Natural killer cell (primary cell): ENCODE measurements around the gene NOL6. TPM values are rescaled to one million over a fixed set of nuclear protein-coding genes. Genes with fewer than 3 reads are reported as not detected.
"Not testable (repeated sequence)": the region's sequence is repeated elsewhere in the genome, so short reads cannot be mapped to it uniquely, and the experiment has no call there.

Experiments
- ATAC-seq, 3 donors: fragments of 150-1000 bp in 2 of 3; fragments of 200-7000 bp in 1 of 3; cut with Tn5 transposase; 1 replicate in 1 of 3; 2 replicates in 2 of 3; pipeline ENCODE4 v1.10.0; 2021; ENCODE audit warnings: mild to moderate bottlenecking in 2 of 3, moderate library complexity in 2 of 3
- DNase-seq, 2 donors: peaks; one replicate each; pipeline versions ENCODE4 v3.0.0 to v3.0.0-alpha.2; 2013 to 2021; ENCODE audit warnings: mixed read lengths in 1 of 2
- H3K27ac ChIP-seq: one replicate; pipeline ENCODE4 v1.5.1; 2013; ENCODE audit warnings: mild to moderate bottlenecking, low read length
- H3K27me3 ChIP-seq: one replicate; pipeline ENCODE4 v1.6.1; 2013; ENCODE audit warnings: low read length; ENCODE audit not compliant: control insufficient read depth, insufficient read depth
- H3K36me3 ChIP-seq: one replicate; pipeline ENCODE4 v1.6.1; 2013; ENCODE audit warnings: low read length; ENCODE audit not compliant: control insufficient read depth, insufficient read depth
- H3K4me1 ChIP-seq: one replicate; pipeline ENCODE4 v1.6.1; 2013; ENCODE audit warnings: low read length; ENCODE audit not compliant: control insufficient read depth, insufficient read depth
- H3K4me3 ChIP-seq: one replicate; pipeline ENCODE4 v1.5.1; 2013; ENCODE audit warnings: low read length
- H3K9me3 ChIP-seq: one replicate; pipeline ENCODE4 v1.6.1; 2013; ENCODE audit warnings: low read length; ENCODE audit not compliant: control insufficient read depth, insufficient read depth
- H3K27ac Mint-ChIP-seq, 2 donors: one replicate each; pipeline ENCODE4 v1.8.0; 2022; ENCODE audit warnings: mild to moderate bottlenecking in 2 of 2, mixed read lengths in 2 of 2, moderate library complexity in 1 of 2
- H3K27me3 Mint-ChIP-seq, 2 donors: one replicate each; pipeline ENCODE4 v1.8.0; 2022; ENCODE audit warnings: low read depth in 2 of 2, mixed read lengths in 2 of 2
- H3K36me3 Mint-ChIP-seq: one replicate; pipeline ENCODE4 v1.8.0; 2022; ENCODE audit warnings: mixed read lengths
- H3K4me1 Mint-ChIP-seq, 2 donors: one replicate each; pipeline ENCODE4 v1.8.0; 2022; ENCODE audit warnings: mixed read lengths in 2 of 2
- H3K4me3 Mint-ChIP-seq: one replicate; pipeline ENCODE4 v1.8.0; 2022; ENCODE audit warnings: mild to moderate bottlenecking, moderate library complexity, mixed read lengths
- H3K9me3 Mint-ChIP-seq, 2 donors: one replicate each; pipeline ENCODE4 v1.8.0; 2022; ENCODE audit warnings: mixed read lengths in 2 of 2
- CTCF ChIP-seq: fragments of 200-600 bp; IDR thresholded peaks from one replicate; pipeline ENCODE4 v1.8.0; 2022; ENCODE audit warnings: antibody characterized with exemption
- WGBS: methylation state at CpG from one replicate; pipeline ENCODE4 v1.1.7; 2013; ENCODE audit warnings: missing lambda C conversion rate; ENCODE audit not compliant: insufficient coverage; 5-methylcytosine and 5-hydroxymethylcytosine counted together
- intact Hi-C: fragments of 100-400 bp; cut with micrococcal nuclease; formaldehyde crosslinking; loops from one replicate; pipeline ENCODE4 v1.14.2; 2022
- total RNA-seq, 4 donors: library from RNA; stranded (reverse); fragments of 120-200 nt in 1 of 4; gene quantifications; one replicate each; pipeline versions ENCODE4 v1.2.3 to v1.2.4, GENCODE V29; 2013 to 2022

The NOL6 gene
- total RNA-seq, 3 donors from 2014 or later (not counting 1 experiment from before 2014, with no cell fraction given) = 34.2 to 42.2 (median 38.2) TPM

GRCh38 chr9:33460854-33461253, 12.9 kb downstream of the NOL6 start:
- no peaks in the 10 kb centered on the region for H3K4me1 Mint-ChIP-seq
- H3K27me3 Mint-ChIP-seq = no peaks in the 10 kb centered on the region
- ATAC-seq = no peak
- no peaks in the 10 kb centered on the region for H3K36me3 Mint-ChIP-seq
- H3K4me1 ChIP-seq = peaks cover 14% of the 10 kb centered on the region
- H3K9me3 ChIP-seq = no peaks in the 10 kb centered on the region
- no peak for DNase-seq
- H3K27me3 ChIP-seq = no peaks in the 10 kb centered on the region
- H3K4me3 Mint-ChIP-seq = no peak overlapping the region
- H3K27ac Mint-ChIP-seq = no peak overlapping the region
- 99% methylated on average over 10 of the region's 10 CpGs for WGBS
- TF ChIP-seq CTCF = no peak
- peaks cover 44% of the 10 kb centered on the region for H3K36me3 ChIP-seq
- H3K9me3 Mint-ChIP-seq = no peaks in the 10 kb centered on the region
- no peak overlapping the region for H3K4me3 ChIP-seq
- intact Hi-C loops = loop anchor here (10.0 kb wide), 1 partner anchor 56 kb away; the partner anchor contains the start of gene AQP7
- no peak overlapping the region for H3K27ac ChIP-seq

- H3K27ac ChIP-seq = peak overlapping the region; percentile 40
Measured at GRCh38 chr9:33459115-33459514, 14.6 kb downstream of the NOL6 start.

GRCh38 chr9:33458444-33458843, 15.3 kb downstream of the NOL6 start:
- H3K27me3 Mint-ChIP-seq = no peaks in the 10 kb centered on the region
- Histone ChIP-seq H3K4me1 (peaks cover 17% of the 10 kb centered on the region), H3K27me3 (no peaks in the 10 kb centered on the region), H3K9me3 (no peaks in the 10 kb centered on the region), H3K4me3 (no peak overlapping the region), H3K27ac (no peak overlapping the region), H3K36me3 (peaks cover 20% of the 10 kb centered on the region)
- TF ChIP-seq CTCF = no peak
- no peak overlapping the region for H3K4me3 Mint-ChIP-seq
- H3K27ac Mint-ChIP-seq = peak overlapping the region in 1 of 2 donors; percentile 51
- no peaks in the 10 kb centered on the region for H3K4me1 Mint-ChIP-seq
- peak in 1 of 2 donors; percentile 78 for DNase-seq
- H3K9me3 Mint-ChIP-seq = no peaks in the 10 kb centered on the region
- WGBS = 67% methylated on average over 4 of the region's 4 CpGs
- ATAC-seq = peak in 1 of 3 donors; percentile 46
- intact Hi-C loops = no loop called here
- no peaks in the 10 kb centered on the region for H3K36me3 Mint-ChIP-seq

More at GRCh38 chr9:33459115-33459514, 14.6 kb downstream of the NOL6 start:
- WGBS = 44% methylated on average over 3 of the region's 3 CpGs
- Histone ChIP-seq H3K27me3 (no peaks in the 10 kb centered on the region), H3K4me1 (peaks cover 14% of the 10 kb centered on the region), H3K4me3 (no peak overlapping the region), H3K9me3 (no peaks in the 10 kb centered on the region), H3K36me3 (peaks cover 27% of the 10 kb centered on the region)
- H3K27me3 Mint-ChIP-seq = no peaks in the 10 kb centered on the region
- ATAC-seq (no peak), DNase-seq (peak in 1 of 2 donors; percentile 42)
- intact Hi-C loops = no loop called here
- H3K4me1 Mint-ChIP-seq = no peaks in the 10 kb centered on the region
- peak overlapping the region in 1 of 2 donors; percentile 51 for H3K27ac Mint-ChIP-seq
- H3K4me3 Mint-ChIP-seq = no peak overlapping the region
- no peaks in the 10 kb centered on the region for H3K36me3 Mint-ChIP-seq
- TF ChIP-seq CTCF = no peak
- no peaks in the 10 kb centered on the region for H3K9me3 Mint-ChIP-seq

GRCh38 chr9:33455945-33456344, 17.8 kb downstream of the NOL6 start:
- H3K27me3 ChIP-seq = no peaks in the 10 kb centered on the region
- H3K36me3 ChIP-seq = peaks cover 3% of the 10 kb centered on the region
- Mint-ChIP-seq H3K4me1 (peaks cover 4 to 5% of the 10 kb centered on the region in 2 donors), H3K4me3 (no peak overlapping the region), H3K36me3 (no peaks in the 10 kb centered on the region), H3K27me3 (no peaks in the 10 kb centered on the region), H3K9me3 (no peaks in the 10 kb centered on the region), H3K27ac (no peak overlapping the region)
- 88% methylated on average over 7 of the region's 7 CpGs for whole genome bisulfite sequencing
- TF ChIP-seq CTCF = no peak
- intact Hi-C loops = no loop called here
- peak in 1 of 2 donors; percentile 59 for DNase-seq
- no peak for ATAC-seq
- H3K27ac ChIP-seq = no peak overlapping the region
- H3K9me3 ChIP-seq = no peaks in the 10 kb centered on the region
- no peak overlapping the region for H3K4me3 ChIP-seq
- peaks cover 25% of the 10 kb centered on the region for H3K4me1 ChIP-seq

GRCh38 chr9:33455456-33455855, 18.3 kb downstream of the NOL6 start:
- ATAC-seq, H3K9me3 ChIP-seq, H3K36me3 ChIP-seq, H3K27ac ChIP-seq, H3K9me3 Mint-ChIP-seq, H3K36me3 Mint-ChIP-seq, H3K4me3 Mint-ChIP-seq, H3K27ac Mint-ChIP-seq, H3K27me3 ChIP-seq, H3K4me1 Mint-ChIP-seq, H3K27me3 Mint-ChIP-seq, DNase-seq, intact Hi-C loops, H3K4me3 ChIP-seq: not testable (repeated sequence)
- peaks cover 25% of the 10 kb centered on the region for H3K4me1 ChIP-seq
- WGBS = 96% methylated on average over 8 of the region's 8 CpGs
